Motor neuron (in vitro differentiated cells): ENCODE measurements around the gene CRMP1. TPM values are rescaled to one million over a fixed set of nuclear protein-coding genes. Genes with fewer than 3 reads are reported as not detected.

Experiments
- ATAC-seq, 8 experiments: fragments of 200-7000 bp; cut with Tn5 transposase; replicated peaks in 6 of 8; 2 replicates each; pipeline ENCODE4 v1.8.0; 2021; ENCODE audit warnings: mild to moderate bottlenecking in 8 of 8, moderate library complexity in 8 of 8
- H3K27ac ChIP-seq, 2 donors: fragments of 250-450 bp; sonication (Bioruptor Pico); 2 replicates each; pipeline ENCODE4 v1.9.0; 2021; ENCODE audit warnings: antibody characterized with exemption in 2 of 2, mild to moderate bottlenecking in 2 of 2, moderate library complexity in 1 of 2
- H3K4me1 ChIP-seq, 2 donors: fragments of 250-450 bp; sonication (Bioruptor Pico); replicated peaks in 1 of 2; 2 replicates each; pipeline ENCODE4 v1.6.1; 2021; ENCODE audit warnings: antibody characterized with exemption in 2 of 2, mild to moderate bottlenecking in 2 of 2, moderate library complexity in 1 of 2
- H3K4me3 ChIP-seq, 5 donors: fragments of 250-450 bp; sonication (Bioruptor Pico); 2 replicates each; pipeline ENCODE4 v1.9.0; 2021; ENCODE audit warnings: antibody characterized with exemption in 5 of 5, mild to moderate bottlenecking in 5 of 5, moderate library complexity in 4 of 5
- WGBS, 10 experiments: fragments of 450-650 bp; shearing (Covaris generic); methylation state at CpG; one replicate each; pipeline ENCODE4 v1.0.0; 2022; 5-methylcytosine and 5-hydroxymethylcytosine counted together
- in situ Hi-C, 9 experiments: fragments of 400-800 bp; cut with MboI; loops; one replicate each; pipeline ENCODE4 v1.15.0; 2021; ENCODE audit warnings: low sequenced_read_pairs in 9 of 9, low pct_unique_long_range_greater_than_20kb in 2 of 9; ENCODE audit not compliant: unreplicated experiment in 9 of 9
- total RNA-seq, 8 experiments: library from RNA; unstranded; fragments of 300-600 nt; gene quantifications; 2 replicates each; pipeline versions ENCODE4 v1.2.3 to v1.2.4, GENCODE V29; 2022

Gene CRMP1
- total RNA-seq, 8 experiments from 2014 or later, result 3.9 to 468 (median 276) TPM

DNA sequence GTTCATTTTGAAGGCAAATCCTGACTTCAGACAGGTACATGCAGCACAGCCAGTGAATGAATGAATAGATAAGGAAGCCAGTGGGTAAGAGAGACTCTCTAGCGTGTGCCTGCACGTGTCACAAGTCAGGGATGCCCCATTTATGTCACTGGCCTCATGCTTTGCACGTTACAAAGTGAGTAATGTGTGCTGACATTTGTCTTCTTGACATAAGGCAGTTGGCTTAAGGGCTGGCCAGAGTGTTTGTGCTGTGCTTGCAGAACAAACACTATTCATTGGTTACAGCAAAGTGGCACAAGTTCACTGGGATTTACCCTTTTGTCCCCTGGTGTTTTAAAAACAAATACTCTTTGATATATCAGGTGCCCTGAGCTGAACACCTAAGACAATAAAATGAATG is 55.9 kb downstream of the CRMP1 start:
- ATAC-seq, result peak in 1 of 8 experiments; percentile 74

DNA sequence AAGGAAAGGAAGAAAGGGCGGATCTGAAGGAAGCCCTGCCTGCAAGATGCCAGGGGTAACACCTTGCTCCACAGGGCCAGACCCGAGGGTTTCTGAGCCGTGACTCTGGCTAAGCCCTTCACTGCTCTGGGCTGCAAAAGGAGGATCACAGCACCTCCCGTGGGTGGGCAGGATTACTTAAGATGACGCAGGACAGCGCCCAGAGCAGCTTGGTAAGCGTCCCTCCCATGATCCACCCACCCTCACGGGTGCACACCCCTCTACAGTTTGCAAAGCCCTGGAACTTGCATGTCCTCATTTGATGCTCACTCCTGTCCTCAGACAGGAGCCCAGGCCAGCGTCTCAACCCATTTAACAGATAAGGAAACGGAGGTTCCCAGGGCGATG is 64.9 kb downstream of the CRMP1 start:
- no peaks in the 10 kb centered on the region for H3K4me1 ChIP-seq
- H3K4me3 ChIP-seq, result no peak overlapping the region
- H3K27ac ChIP-seq, result no peak overlapping the region
- 20 to 100% (median 100%) methylated on average over 1 to 4 of the region's 11 CpGs; no CpG with 5 or more reads in 5 of the 10 experiments for WGBS, 10 experiments
- ATAC-seq, result peak in 3 of 8 experiments; percentile 11 to 76 (median 24)
- in situ Hi-C loops, result no loop called here

More for the DNA sequence above, 55.9 kb downstream of the CRMP1 start:
- Histone ChIP-seq H3K4me3 (no peak overlapping the region), H3K27ac (no peak overlapping the region), H3K4me1 (no peaks in the 10 kb centered on the region)
- WGBS, 10 experiments, result 10 to 74% (median 49%) methylated on average over 1 to 3 of the region's 3 CpGs; no CpG with 5 or more reads in 4 of the 10 experiments
- in situ Hi-C loops, result no loop called here

- ATAC-seq, result peak in 4 of 8 experiments; percentile 11 to 61 (median 20)
- 46 to 100% (median 91%) methylated on average over 1 to 17 of the region's 19 CpGs; no CpG with 5 or more reads in 3 of the 10 experiments for WGBS, 10 experiments
- in situ Hi-C loops, result no loop called here
- Histone ChIP-seq H3K27ac (no peak overlapping the region), H3K4me3 (no peak overlapping the region), H3K4me1 (no peaks in the 10 kb centered on the region)
Measured at GRCh38 chr4:5827108-5828004, 65.5 kb downstream of the CRMP1 start.

DNA sequence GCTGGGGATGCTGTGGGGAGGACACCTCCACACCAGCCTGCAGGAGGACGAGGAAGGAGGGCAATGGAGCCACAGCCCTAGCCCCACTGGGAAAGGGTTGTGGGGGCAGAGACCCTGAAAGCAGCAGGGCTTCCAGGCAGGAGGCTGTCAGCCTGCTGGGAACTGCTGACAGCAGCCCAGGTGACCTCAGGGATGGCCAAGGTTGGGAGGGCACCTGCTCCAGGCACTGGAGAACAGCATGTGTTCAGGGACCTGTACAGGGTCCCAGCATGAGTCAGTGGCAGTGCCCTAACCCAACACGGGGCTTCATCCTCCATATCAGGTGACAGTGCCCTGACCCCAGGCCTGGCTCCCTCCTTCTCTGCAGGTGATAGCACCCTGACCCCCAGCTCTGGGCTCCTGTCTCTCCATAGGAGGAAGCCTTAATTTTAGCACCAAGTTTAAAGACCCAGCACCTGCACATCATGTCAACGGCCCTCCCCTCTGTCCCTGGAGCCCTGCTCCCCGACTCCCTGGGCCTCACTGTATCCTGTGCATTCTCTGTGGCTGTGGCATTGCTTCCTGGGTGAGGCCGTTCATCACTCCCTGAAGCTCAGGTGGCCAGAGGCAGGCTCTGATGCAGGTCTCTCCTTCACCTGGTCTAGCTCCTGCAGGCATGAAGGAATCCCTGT is 66.3 kb downstream of the CRMP1 start:
- peak in 4 of 8 experiments; percentile 7 to 29 (median 22) for ATAC-seq
- Histone ChIP-seq H3K4me3 (no peak overlapping the region), H3K4me1 (no peaks in the 10 kb centered on the region), H3K27ac (no peak overlapping the region)
- in situ Hi-C loops, result no loop called here
- 30 to 100% (median 89%) methylated on average over 1 to 3 of the region's 5 CpGs; no CpG with 5 or more reads in 4 of the 10 experiments for WGBS, 10 experiments

DNA sequence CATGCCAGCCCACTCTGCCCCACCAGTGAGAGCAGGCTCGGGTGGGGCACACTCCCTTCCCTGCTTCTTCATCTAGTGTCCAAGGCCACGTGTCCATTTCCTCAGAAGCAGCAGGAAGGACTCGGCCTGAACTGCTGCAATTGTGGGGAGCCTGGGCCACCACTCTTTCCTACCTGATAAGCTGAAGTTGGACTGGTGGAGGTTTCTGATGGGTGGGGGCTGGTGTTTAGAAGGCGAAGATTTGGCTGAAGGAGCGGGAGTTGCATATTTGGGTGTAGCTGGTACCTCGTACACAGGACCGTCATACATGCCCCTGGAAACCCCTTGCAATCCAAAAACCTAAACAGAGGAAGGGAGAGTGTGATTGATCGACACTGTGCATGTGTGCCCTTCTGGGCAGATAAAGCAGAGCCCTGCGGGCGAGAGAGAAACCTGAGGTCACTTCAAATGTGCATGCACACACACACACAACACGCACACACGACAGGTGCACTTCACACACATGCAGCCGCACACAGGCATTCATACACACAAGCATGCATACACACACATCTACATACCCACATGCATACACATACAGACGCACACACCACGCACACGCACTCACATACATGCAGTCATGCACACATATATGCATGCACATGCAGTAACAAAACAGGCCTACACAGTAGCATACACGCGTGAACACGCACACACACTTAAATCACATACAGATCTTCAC is 67.4 kb downstream of the CRMP1 start:
- H3K4me1 ChIP-seq, result no peaks in the 10 kb centered on the region
- in situ Hi-C loops, result no loop called here
- ATAC-seq, result peak in 2 of 8 experiments; percentile 5 to 19
- H3K4me3 ChIP-seq, result no peak overlapping the region
- H3K27ac ChIP-seq, result no peak overlapping the region
- WGBS, 10 experiments, result 90 to 100% (median 100%) methylated on average over 1 to 11 of the region's 19 CpGs; no CpG with 5 or more reads in 4 of the 10 experiments

DNA sequence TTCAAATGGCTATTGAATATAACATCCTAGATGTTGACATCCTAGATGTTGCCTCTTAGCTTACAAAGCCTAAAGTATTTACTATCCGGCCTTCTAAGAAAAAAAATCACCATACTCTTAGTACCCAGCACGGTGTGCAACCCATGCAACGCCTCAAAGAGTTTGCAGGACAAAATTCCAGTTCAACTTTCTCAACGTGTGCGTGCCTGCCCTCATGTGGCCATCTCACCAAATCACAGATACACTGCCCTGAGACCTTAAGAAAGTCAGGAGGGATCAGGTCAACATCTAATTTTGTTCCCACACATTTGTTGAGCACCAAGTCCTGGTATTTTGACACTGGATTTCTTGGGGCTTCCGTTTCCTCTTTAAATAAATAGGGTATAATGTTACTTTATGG is 68.3 kb downstream of the CRMP1 start:
- Histone ChIP-seq H3K4me3 (no peak overlapping the region), H3K27ac (no peak overlapping the region), H3K4me1 (no peaks in the 10 kb centered on the region)
- 43 to 86% (median 70%) methylated on average over 1 to 6 of the region's 6 CpGs for WGBS, 10 experiments
- peak in 3 of 8 experiments; percentile 27 to 68 (median 56) for ATAC-seq
- in situ Hi-C loops, result loop anchor here in 1 of 9 experiments (25.0 kb wide), 1 partner anchor 1337 kb away; no protein-coding TSS in a partner anchor

GRCh38 chr4:5824227-5824626 is 68.7 kb downstream of the CRMP1 start:
- Histone ChIP-seq H3K4me3 (no peak overlapping the region), H3K27ac (no peak overlapping the region), H3K4me1 (no peaks in the 10 kb centered on the region)
- 75 to 100% (median 90%) methylated on average over 4 to 7 of the region's 7 CpGs; no CpG with 5 or more reads in 2 of the 10 experiments for whole genome bisulfite sequencing, 10 experiments
- in situ Hi-C loops, result loop anchor here in 1 of 9 experiments (25.0 kb wide), 1 partner anchor 1337 kb away; no protein-coding TSS in a partner anchor
- no peak for ATAC-seq

- H3K27ac ChIP-seq, result no peak overlapping the region
- in situ Hi-C loops, result loop anchor here in 1 of 9 experiments (25.0 kb wide), 1 partner anchor 1336 kb away; no protein-coding TSS in a partner anchor
- 50 to 100% (median 93%) methylated on average over 1 to 10 of the region's 10 CpGs; no CpG with 5 or more reads in 1 of the 10 experiments for WGBS, 10 experiments
- H3K4me1 ChIP-seq, result no peaks in the 10 kb centered on the region
- ATAC-seq, result no peak
- H3K4me3 ChIP-seq, result no peak overlapping the region
Measured at GRCh38 chr4:5823542-5824211, 69.2 kb downstream of the CRMP1 start.

GRCh38 chr4:5822619-5823018 is 70.3 kb downstream of the CRMP1 start:
- no peak for ATAC-seq
- in situ Hi-C loops, result loop anchor here in 1 of 9 experiments (25.0 kb wide), 1 partner anchor 1335 kb away; no protein-coding TSS in a partner anchor
- Histone ChIP-seq H3K27ac (no peak overlapping the region), H3K4me3 (no peak overlapping the region), H3K4me1 (no peaks in the 10 kb centered on the region)
- 80 to 100% (median 94%) methylated on average over 1 to 5 of the region's 5 CpGs; no CpG with 5 or more reads in 3 of the 10 experiments for WGBS, 10 experiments

DNA sequence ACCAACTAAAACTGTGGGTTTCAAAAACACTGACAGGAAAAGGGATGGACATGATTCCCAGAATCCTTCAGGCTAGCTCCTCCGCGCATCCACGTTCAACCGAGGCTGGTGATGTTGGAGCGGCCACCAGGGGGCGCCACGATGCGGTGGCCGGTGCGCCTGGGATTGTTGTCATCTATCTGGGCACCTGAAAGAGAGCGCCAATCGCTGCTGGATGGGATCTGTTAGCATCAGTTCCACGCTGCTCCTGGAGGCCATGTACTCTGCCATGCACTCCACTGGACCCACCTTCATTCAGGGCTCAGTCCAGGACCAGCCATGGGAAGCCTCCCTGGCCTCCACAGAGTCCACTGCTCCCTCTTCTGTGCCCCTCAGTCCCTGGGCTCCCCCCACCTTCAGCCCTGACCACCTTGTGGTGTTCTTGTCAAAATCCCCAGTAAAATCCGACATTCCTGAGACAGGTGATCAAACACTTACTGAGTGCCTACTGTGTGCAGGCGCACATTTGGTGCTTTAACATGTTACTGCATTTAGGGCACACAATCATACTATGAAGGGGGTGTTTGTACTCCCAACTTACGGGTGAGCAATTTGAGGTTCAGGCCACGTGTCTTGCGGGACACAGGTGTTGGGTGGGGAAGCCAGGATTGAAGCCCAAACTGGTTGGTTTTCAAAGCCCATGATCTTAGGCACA is 71.1 kb downstream of the CRMP1 start:
- ATAC-seq, result peak in 6 of 8 experiments; percentile 11 to 39 (median 31)
- no peak overlapping the region for H3K4me3 ChIP-seq
- no peak overlapping the region for H3K27ac ChIP-seq
- H3K4me1 ChIP-seq, result no peaks in the 10 kb centered on the region
- in situ Hi-C loops, result loop anchor here in 1 of 9 experiments (25.0 kb wide), 1 partner anchor 1335 kb away; no protein-coding TSS in a partner anchor
- 13 to 100% (median 91%) methylated on average over 2 to 8 of the region's 18 CpGs for WGBS, 10 experiments

- WGBS, 10 experiments, result 0 to 100% (median 83%) methylated on average over 1 to 4 of the region's 12 CpGs; no CpG with 5 or more reads in 5 of the 10 experiments
- no peak for ATAC-seq
- no peak overlapping the region for H3K4me3 ChIP-seq
- in situ Hi-C loops, result loop anchor here in 1 of 9 experiments (25.0 kb wide), 1 partner anchor 1330 kb away; no protein-coding TSS in a partner anchor
- H3K27ac ChIP-seq, result no peak overlapping the region
- peaks cover 0 to 5% of the 10 kb centered on the region in 2 donors for H3K4me1 ChIP-seq
Measured at GRCh38 chr4:5816851-5817375, 76.0 kb downstream of the CRMP1 start.
